ENCODE data around the gene MIEF2. TPM values are rescaled to one million over a fixed set of nuclear protein-coding genes. Genes with fewer than 3 reads are reported as not detected.

MIEF2 gene
- total and polyA plus RNA-seq, 2 experiments from 2014 or later = 8.8 to 26.4 TPM

DNA sequence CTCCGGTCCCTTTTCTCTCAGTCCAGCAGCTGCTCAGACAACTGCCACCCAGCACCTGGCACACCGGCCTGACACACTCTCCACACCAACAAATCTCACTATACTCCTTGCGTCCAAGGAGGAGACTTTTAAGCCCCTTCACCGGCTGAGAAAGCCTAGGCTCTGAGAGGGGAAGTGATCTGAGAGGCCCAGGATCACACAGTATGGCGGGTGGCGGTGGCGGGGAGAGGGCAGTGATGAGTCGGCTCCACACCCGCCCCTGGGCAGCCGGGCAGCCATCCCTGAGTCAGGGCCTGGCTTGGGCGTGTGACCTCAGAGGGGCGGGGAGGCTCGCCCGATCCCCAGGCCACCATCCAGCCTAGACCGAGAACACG is 2.5 kb upstream of the MIEF2 start:
- Histone ChIP-seq H3K9ac (peak overlapping the region; percentile 98), H3K4me3 (peak overlapping the region; percentile 97), H3K4me2 (ENCODE audit: unreplicated experiment) (peak overlapping the region; percentile 86), H3F3A (ENCODE audit: insufficient read depth) (0 out of 2 replicates have a peak, but pooled peaks cover 6% of the 10 kb centered on the region), H3K9me2 (ENCODE audit: insufficient read depth) (no peaks in the 10 kb centered on the region), H3K27ac (peak overlapping the region; percentile 96), H2AFZ (peak overlapping the region; percentile 88), H3K36me3 (ENCODE audit: low read depth) (peaks cover 23% of the 10 kb centered on the region), H3K9me3 (ENCODE audit: low read depth) (no peaks in the 10 kb centered on the region), H3K79me2 (ENCODE audit: insufficient read depth) (peaks cover 53% of the 10 kb centered on the region), H3K4me1 (ENCODE audit: insufficient read depth) (peaks cover 26% of the 10 kb centered on the region), H4K20me1 (ENCODE audit: insufficient read depth) (no peaks in the 10 kb centered on the region), H3K27me3 (replicated peaks; ENCODE audit: insufficient read depth) (no peaks in the 10 kb centered on the region)
- peak; percentile 94 for DNase-seq
- 0 to 1% methylated on average over 10 to 14 of the region's 16 CpGs for WGBS, 2 experiments (ENCODE audit: low coverage in 1 of 2, low lambda C conversion rate in 2 of 2, missing lambda C conversion rate in 2 of 2)
- in situ Hi-C loops (cut with MboI) = no loop called here
- TF ChIP-seq EZH2phosphoT487 (IDR thresholded peaks at IDR 0.05; ENCODE audit: insufficient read depth, low read depth) = no peak
- no peak for TF ChIP-seq EZH2 (IDR thresholded peaks at IDR 0.05; ENCODE audit: insufficient read depth, poor library complexity, severe bottlenecking)

DNA sequence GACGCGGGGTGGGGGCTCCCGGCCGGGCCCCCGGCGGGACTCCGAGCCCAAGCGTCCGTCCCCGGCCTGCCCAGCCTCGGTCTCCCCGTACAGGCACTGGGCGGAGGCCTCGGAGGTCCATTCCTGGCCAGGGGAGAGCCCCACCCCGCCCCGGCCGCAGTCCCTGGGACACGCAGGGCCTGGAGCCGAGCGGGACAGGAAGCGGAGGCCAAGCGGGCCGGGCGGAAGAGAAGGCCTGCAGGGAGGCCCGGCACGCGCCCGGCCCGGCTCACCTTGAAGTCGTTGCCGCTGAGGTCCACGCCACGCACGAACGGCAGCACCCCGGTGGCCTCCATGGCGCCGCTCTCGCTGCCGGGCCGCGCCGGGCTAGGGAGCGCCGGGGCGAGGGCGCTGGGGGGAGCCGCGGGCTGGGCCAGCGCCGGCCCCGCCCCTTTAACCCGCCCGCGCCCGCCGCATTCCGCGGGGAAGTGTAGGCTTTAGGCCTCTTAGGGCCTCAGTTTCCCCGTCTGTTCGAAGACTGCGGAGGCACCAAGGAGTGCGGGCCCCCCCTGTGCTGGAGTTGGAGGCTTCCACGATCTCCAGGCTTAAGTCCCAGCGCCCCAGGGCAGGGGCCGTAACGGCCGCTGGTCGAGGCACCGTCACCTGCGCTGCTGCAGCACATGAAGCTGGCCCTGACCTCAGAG is 2.0 kb upstream of the MIEF2 start, which contains the start of gene FLII:
TSS of gene FLII (minus strand) at position 383 of the 683 bp plus-strand sequence. CDS start at position 335, 48 bp downstream.
- Histone ChIP-seq H2AFZ (peak within 1 kb of the TSS; percentile 88), H3K9me3 (ENCODE audit: low read depth) (no peaks in the 10 kb centered on the region), H4K20me1 (ENCODE audit: insufficient read depth) (no peaks in the 10 kb centered on the region), H3K4me1 (ENCODE audit: insufficient read depth) (peaks cover 26% of the 10 kb centered on the region), H3K27ac (peak within 1 kb of the TSS; percentile 96), H3K4me3 (peak within 1 kb of the TSS; percentile 97), H3K9ac (peak within 1 kb of the TSS; percentile 98), H3K79me2 (ENCODE audit: insufficient read depth) (peaks cover 49% of the 10 kb centered on the region), H3K9me2 (ENCODE audit: insufficient read depth) (no peaks in the 10 kb centered on the region), H3F3A (ENCODE audit: insufficient read depth) (0 out of 2 replicates have a peak, but pooled peaks cover 6% of the 10 kb centered on the region), H3K4me2 (ENCODE audit: unreplicated experiment) (peak within 1 kb of the TSS; percentile 86), H3K36me3 (ENCODE audit: low read depth) (peaks cover 18% of the 10 kb centered on the region), H3K27me3 (replicated peaks; ENCODE audit: insufficient read depth) (no peaks in the 10 kb centered on the region)
- TF ChIP-seq EZH2phosphoT487 (IDR thresholded peaks at IDR 0.05; ENCODE audit: insufficient read depth, low read depth) = no peak
- TF ChIP-seq EZH2 (IDR thresholded peaks at IDR 0.05; ENCODE audit: insufficient read depth, poor library complexity, severe bottlenecking) = no peak
- in situ Hi-C loops (cut with MboI) = no loop called here
- 2 to 5% methylated on average over 35 to 48 of the region's 71 CpGs for WGBS, 2 experiments (ENCODE audit: low coverage in 1 of 2, low lambda C conversion rate in 2 of 2, missing lambda C conversion rate in 2 of 2)
- peak; percentile 83 for DNase-seq

DNA sequence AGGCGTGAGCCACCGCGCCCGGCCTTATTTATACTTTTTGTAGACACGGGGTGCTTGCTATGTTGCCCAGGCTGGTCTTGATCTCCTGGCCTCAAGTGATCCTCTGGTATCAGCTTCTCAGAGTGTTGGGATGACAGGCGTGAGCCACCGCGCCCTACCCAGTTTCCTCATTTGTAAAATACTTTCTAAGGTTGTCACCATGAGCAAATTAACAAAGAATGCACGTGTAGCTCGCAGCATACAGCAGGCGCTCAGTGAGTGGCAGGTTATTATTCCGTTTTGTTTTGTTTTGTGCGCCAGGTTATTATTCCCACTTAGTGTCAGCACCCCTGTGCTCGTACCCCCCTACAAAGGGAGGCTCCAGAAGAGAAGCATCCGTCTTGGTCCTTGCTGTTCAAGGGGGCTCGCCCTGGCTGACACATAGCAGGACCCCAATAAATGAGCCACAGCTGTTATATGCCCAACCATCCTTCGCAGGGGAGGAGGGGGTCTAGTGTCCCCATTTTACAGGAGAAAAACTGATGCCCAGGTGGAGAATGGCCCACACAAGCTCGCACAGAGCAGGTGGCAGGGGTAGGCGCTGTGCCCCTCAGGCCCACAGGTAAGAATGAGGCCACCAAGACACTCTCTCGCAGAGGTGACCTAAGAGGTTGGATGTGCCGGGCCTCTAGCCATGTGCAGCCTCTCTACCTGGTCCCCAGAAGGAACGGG is 686 bp upstream of the MIEF2 start:
- H3K4me3 ChIP-seq = peak overlapping the region; percentile 96
- H3K4me1 ChIP-seq (ENCODE audit: insufficient read depth) = peaks cover 26% of the 10 kb centered on the region
- TF ChIP-seq EZH2phosphoT487 (IDR thresholded peaks at IDR 0.05; ENCODE audit: insufficient read depth, low read depth) (no peak), EZH2 (IDR thresholded peaks at IDR 0.05; ENCODE audit: insufficient read depth, poor library complexity, severe bottlenecking) (no peak)
- 0 out of 2 replicates have a peak overlapping the region, but pooled peaks have one; percentile 95 for H3K9ac ChIP-seq
- peak overlapping the region; percentile 94 for H2AFZ ChIP-seq
- peaks cover 47% of the 10 kb centered on the region for H3K79me2 ChIP-seq (ENCODE audit: insufficient read depth)
- 0 out of 2 replicates have a peak, but pooled peaks cover 6% of the 10 kb centered on the region for H3F3A ChIP-seq (ENCODE audit: insufficient read depth)
- peaks cover 18% of the 10 kb centered on the region for H3K36me3 ChIP-seq (ENCODE audit: low read depth)
- no peaks in the 10 kb centered on the region for H3K9me2 ChIP-seq (ENCODE audit: insufficient read depth)
- H3K9me3 ChIP-seq (ENCODE audit: low read depth) = no peaks in the 10 kb centered on the region
- WGBS, 2 experiments (ENCODE audit: low coverage in 1 of 2, low lambda C conversion rate in 2 of 2, missing lambda C conversion rate in 2 of 2) = 53% methylated on average over 20 to 22 of the region's 22 CpGs
- peak; percentile 40 for DNase-seq
- in situ Hi-C loops (cut with MboI) = no loop called here
- H3K27me3 ChIP-seq (replicated peaks; ENCODE audit: insufficient read depth) = no peaks in the 10 kb centered on the region
- H3K27ac ChIP-seq = no peak overlapping the region
- H3K4me2 ChIP-seq (ENCODE audit: unreplicated experiment) = peak overlapping the region; percentile 58
- no peaks in the 10 kb centered on the region for H4K20me1 ChIP-seq (ENCODE audit: insufficient read depth)

DNA sequence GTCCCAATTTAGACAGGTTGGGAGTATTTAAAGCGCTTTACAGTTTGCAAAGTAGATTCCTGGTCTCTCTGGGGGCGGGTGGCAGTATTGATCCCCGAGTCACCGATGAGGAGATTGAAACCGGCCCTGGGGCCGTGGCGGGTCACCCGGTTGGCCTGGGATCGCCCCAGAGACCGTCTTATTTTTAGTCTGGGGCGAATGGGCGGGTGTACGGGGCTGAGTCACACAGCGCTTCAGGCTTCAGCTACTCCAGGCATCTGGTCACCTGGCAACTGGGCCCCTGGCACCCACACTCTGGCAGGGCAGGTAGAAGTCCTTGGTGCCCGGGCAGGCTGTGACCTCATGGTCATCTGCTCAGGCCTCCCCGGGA is 669 bp downstream of the MIEF2 start:
- H4K20me1 ChIP-seq (ENCODE audit: insufficient read depth) = no peaks in the 10 kb centered on the region
- H3K4me3 ChIP-seq = peak overlapping the region; percentile 96
- no peaks in the 10 kb centered on the region for H3K9me3 ChIP-seq (ENCODE audit: low read depth)
- no peaks in the 10 kb centered on the region for H3K9me2 ChIP-seq (ENCODE audit: insufficient read depth)
- TF ChIP-seq EZH2 (IDR thresholded peaks at IDR 0.05; ENCODE audit: insufficient read depth, poor library complexity, severe bottlenecking) (no peak), EZH2phosphoT487 (IDR thresholded peaks at IDR 0.05; ENCODE audit: insufficient read depth, low read depth) (no peak)
- peak; percentile 81 for DNase-seq
- H3K4me2 ChIP-seq (ENCODE audit: unreplicated experiment) = peak overlapping the region; percentile 87
- H3K4me1 ChIP-seq (ENCODE audit: insufficient read depth) = peaks cover 26% of the 10 kb centered on the region
- H3K36me3 ChIP-seq (ENCODE audit: low read depth) = peaks cover 5% of the 10 kb centered on the region; the same call in 1 of the 2 replicates
- in situ Hi-C loops (cut with MboI) = no loop called here
- 4% methylated on average over 16 of the region's 16 CpGs for WGBS, 2 experiments (ENCODE audit: low coverage in 1 of 2, low lambda C conversion rate in 2 of 2, missing lambda C conversion rate in 2 of 2)
- H3F3A ChIP-seq (ENCODE audit: insufficient read depth) = 0 out of 2 replicates have a peak, but pooled peaks cover 6% of the 10 kb centered on the region
- peaks cover 33% of the 10 kb centered on the region for H3K79me2 ChIP-seq (ENCODE audit: insufficient read depth)
- peak overlapping the region; percentile 95 for H3K9ac ChIP-seq
- H2AFZ ChIP-seq = peak overlapping the region; percentile 94
- peak overlapping the region; percentile 90 for H3K27ac ChIP-seq
- no peaks in the 10 kb centered on the region for H3K27me3 ChIP-seq (replicated peaks; ENCODE audit: insufficient read depth)

All from GM23248 (cell line).